HG02678 (cell line): Measurements from ENCODE around the gene ARHGAP26.

Experiments
- ATAC-seq: cut with Tn5 transposase; IDR thresholded peaks from one replicate; pipeline ENCODE4 v1.9.1; 2021; ENCODE audit warnings: mild to moderate bottlenecking, moderate library complexity; ENCODE audit not compliant: unreplicated experiment

Gene ARHGAP26

GRCh38 chr5:143128412-143129071, 358.4 kb downstream of the ARHGAP26 start:
- ATAC-seq = no peak

GRCh38 chr5:143129203-143129602, 359.0 kb downstream of the ARHGAP26 start:
- ATAC-seq = no peak

- ATAC-seq = no peak
Observed at GRCh38 chr5:143129910-143130612, 359.9 kb downstream of the ARHGAP26 start.

- no peak for ATAC-seq
Observed at GRCh38 chr5:143130613-143131305, 360.6 kb downstream of the ARHGAP26 start.

- ATAC-seq = no peak
Observed at GRCh38 chr5:143131972-143132371, 361.8 kb downstream of the ARHGAP26 start.

- ATAC-seq = no peak
Observed at GRCh38 chr5:143132739-143133138, 362.6 kb downstream of the ARHGAP26 start.

GRCh38 chr5:143133721-143134120, 363.5 kb downstream of the ARHGAP26 start:
- no peak for ATAC-seq

- ATAC-seq = no peak
Observed at GRCh38 chr5:143134269-143134668, 364.1 kb downstream of the ARHGAP26 start.

GRCh38 chr5:143134900-143135299, 364.7 kb downstream of the ARHGAP26 start:
- peak; percentile 75 for ATAC-seq

GRCh38 chr5:143135832-143136551, 365.8 kb downstream of the ARHGAP26 start:
- ATAC-seq = no peak

- no peak for ATAC-seq
Observed at GRCh38 chr5:143138839-143139238, 368.7 kb downstream of the ARHGAP26 start.

- no peak for ATAC-seq
Observed at GRCh38 chr5:143139585-143139984, 369.4 kb downstream of the ARHGAP26 start.

- ATAC-seq = no peak
Observed at GRCh38 chr5:143140492-143141203, 370.5 kb downstream of the ARHGAP26 start.

GRCh38 chr5:143141652-143142051, 371.5 kb downstream of the ARHGAP26 start:
- no peak for ATAC-seq

GRCh38 chr5:143142596-143143435, 372.6 kb downstream of the ARHGAP26 start:
- ATAC-seq = no peak

- no peak for ATAC-seq
Observed at GRCh38 chr5:143143973-143144372, 373.8 kb downstream of the ARHGAP26 start.

- ATAC-seq = no peak
Observed at GRCh38 chr5:143145243-143146160, 375.3 kb downstream of the ARHGAP26 start.

- ATAC-seq = no peak
Observed at GRCh38 chr5:143146161-143146560, 376.0 kb downstream of the ARHGAP26 start.

GRCh38 chr5:143147383-143147782, 377.2 kb downstream of the ARHGAP26 start:
- no peak for ATAC-seq
